Stimulated activated CD8-positive, alpha-beta memory T cell treated with anti-CD3 and anti-CD28 coated beads, Interleukin-2, amount 100 ng/mL, for 1 hour (primary cell): Measurements from ENCODE around the gene TMPRSS4.
"Not testable (repeated sequence)": the region's sequence is repeated elsewhere in the genome, so short reads cannot be mapped to it uniquely, and the experiment has no call there.

Experiments used
- DNase-seq, 2 donors: peaks; one replicate each; pipeline ENCODE4 v3.0.0-alpha.2; 2020; ENCODE audit warnings: low read depth in 2 of 2

The TMPRSS4 gene

GRCh38 chr11:118056806-118057205 lies 20.1 kb upstream of the TMPRSS4 start:
- DNase-seq, result no peak

- DNase-seq, result no peak
Observed at GRCh38 chr11:118057251-118058145, 19.4 kb upstream of the TMPRSS4 start.

GRCh38 chr11:118058311-118059245 lies 18.3 kb upstream of the TMPRSS4 start:
- DNase-seq, result no peak

- DNase-seq, result no peak
Observed at GRCh38 chr11:118059246-118059940, 17.5 kb upstream of the TMPRSS4 start.

- no peak for DNase-seq
Observed at GRCh38 chr11:118060081-118060661, 16.7 kb upstream of the TMPRSS4 start.

- no peak for DNase-seq
Observed at GRCh38 chr11:118060869-118061268, 16.0 kb upstream of the TMPRSS4 start.

- DNase-seq, result no peak
Observed at GRCh38 chr11:118061586-118062125, 15.2 kb upstream of the TMPRSS4 start.

DNA sequence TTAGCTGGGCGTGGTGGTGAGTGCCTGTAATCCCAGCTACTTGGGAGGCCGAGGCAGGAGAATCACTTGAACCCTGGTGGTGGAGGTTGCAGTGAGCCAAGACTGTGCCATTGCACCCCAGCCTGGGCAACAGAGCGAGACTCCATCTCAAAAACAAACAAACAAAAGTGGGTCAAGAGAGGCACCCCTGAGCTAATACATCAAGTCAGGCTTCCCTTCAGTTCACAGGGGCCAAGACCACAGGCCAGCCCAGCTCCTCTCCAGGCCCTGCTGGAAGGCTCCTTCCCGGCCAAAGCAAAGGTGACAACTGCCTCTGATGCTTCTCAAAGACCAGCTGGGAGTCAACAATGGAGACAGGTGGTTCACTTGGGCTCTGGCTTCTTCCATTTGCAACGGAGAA lies 14.7 kb upstream of the TMPRSS4 start:
- not testable (repeated sequence) for DNase-seq

GRCh38 chr11:118062631-118063030 lies 14.2 kb upstream of the TMPRSS4 start:
- DNase-seq, result not testable (repeated sequence)

DNA sequence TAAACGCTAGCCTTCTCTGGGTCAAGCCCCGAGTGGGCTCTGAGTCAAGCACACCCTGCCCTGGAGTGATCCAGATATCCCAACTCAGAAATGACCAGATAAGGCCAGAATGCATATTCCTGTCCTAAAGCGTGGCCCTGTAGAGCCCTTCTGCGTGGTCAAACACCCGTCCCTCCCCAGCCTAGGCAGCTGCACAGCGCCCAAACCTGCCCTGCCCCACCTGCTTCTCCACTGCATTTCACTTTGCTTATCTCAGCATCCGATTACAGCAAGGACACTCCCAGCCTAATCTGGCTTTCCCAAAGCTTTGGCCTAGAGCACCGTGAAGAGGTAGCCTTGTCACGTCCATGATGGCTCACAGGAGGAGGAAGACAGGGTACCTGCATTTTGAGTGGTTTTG lies 11.9 kb upstream of the TMPRSS4 start:
- no peak for DNase-seq

DNA sequence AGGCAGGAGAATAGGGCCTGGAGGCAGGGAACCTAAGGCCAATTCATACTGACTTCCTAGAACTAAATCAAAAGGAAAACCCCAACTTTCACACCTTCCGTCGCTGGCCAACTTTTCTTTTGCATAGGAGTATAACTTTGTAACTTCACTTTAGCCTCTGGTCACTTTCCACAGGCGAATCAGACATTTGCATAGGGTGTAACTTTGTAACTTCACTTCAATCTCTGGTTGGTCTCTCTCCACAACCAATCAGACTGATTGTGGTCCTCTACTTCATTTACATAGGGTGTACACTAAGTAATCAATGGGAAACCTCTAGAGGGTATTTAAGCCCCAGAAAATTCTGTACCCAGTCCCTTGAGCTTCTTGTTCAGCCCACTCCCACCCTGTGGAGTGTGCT lies 11.5 kb upstream of the TMPRSS4 start:
- no peak for DNase-seq

DNA sequence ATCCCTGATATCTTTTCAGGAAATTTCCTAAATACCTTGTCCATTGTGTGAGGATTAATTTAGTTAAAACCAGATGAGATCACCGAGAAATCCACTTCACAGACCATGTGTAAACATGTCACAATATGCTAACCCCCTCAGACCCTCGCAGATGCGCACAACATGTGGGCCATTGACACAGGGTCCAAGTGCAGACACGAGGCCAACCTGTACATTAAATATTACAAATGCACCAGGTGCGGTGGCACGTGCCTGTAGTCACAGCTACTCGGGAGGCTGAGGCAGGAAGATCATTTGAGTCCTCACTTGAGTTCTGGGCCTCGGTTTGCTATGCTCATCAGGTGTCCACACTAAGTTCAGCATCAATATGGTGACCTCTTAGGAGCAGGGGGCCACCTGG lies 9.9 kb upstream of the TMPRSS4 start:
- no peak for DNase-seq

DNA sequence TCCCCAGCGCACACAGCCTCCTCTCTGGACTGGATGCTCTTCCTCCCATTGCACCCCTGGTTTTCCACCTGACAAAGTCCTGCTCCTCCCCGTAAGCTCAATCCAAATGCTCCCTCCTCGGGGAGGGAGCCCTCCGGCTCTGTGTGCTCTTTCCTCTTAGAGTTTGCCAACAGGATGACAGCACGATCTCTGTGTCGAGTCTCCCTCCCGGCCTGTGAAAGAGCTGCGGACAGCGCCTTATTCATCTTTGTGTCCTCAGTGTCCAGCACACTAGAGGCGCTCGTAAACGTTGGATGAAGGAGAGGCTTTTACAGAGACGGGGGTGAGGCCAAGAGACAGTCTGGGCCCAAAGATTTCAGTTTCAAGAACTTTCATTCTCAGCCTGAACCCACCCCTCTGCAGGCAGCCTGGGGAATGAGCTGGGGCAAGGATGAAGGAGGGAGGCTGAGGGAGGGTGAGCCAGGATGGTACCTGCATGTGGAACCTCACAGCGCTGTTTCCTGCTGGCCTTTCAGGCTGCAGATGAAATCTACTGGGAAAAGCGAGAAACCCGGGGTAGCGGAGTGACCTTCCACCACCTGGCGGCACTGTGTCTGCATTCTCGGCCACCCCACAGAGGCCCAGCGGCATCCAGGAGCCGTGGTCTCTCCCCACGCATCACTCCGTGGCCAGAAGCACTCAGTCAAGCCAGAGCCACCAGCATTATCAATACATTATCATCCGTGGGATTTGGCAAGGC lies 8.5 kb upstream of the TMPRSS4 start:
- DNase-seq, result no peak

GRCh38 chr11:118068945-118069612 lies 7.8 kb upstream of the TMPRSS4 start:
- no peak for DNase-seq

GRCh38 chr11:118071416-118072030 lies 5.4 kb upstream of the TMPRSS4 start:
- DNase-seq, result no peak

DNA sequence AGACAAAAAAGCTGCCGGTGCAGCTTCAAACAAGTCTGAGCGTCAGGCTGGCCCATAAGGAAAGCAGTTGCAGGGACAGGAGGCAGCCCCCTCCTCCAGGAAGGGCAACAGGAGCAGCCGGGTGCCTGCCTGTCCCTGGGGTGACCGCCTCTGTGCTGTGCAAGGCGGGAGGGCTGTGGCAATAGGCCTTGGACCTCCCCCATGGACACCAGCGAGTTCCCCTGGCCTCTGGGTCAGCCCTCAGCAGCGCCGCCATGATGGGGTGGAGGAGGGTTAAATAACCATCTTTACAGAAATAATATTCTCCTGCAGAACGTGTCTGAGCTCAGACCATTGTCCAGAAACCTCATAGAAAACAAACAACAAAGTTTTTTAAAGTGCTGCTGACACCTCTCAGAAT lies 3.3 kb upstream of the TMPRSS4 start:
- no peak for DNase-seq

DNA sequence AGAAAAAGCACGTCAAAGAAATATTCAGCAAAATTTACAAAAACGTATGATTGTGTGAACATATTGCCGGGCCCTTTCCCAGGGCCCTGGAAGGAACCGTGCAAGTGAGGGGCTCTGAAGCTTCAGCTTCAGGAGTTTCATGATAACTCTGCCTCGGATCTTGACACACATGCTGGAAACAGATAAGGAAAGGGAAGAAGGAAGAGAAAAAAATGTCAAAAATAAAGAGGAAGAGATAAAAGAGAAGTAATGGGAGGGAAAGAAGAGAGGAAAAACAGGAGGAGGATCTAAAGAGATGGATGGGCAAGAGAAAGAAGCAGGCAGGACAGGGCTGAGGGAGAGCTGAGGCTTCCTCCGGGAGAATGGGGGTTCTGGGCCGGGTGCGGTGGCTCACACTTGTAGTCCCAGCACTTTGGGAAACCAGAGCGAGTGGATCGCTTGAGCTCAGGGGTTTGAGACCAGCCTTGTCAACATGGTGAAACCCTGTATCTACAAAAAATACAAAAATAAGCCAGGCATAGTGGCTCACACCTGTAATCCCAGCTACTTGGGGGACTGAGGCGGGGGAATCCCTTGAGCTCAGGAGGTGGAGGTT lies 2.7 kb upstream of the TMPRSS4 start:
- DNase-seq, result no peak

DNA sequence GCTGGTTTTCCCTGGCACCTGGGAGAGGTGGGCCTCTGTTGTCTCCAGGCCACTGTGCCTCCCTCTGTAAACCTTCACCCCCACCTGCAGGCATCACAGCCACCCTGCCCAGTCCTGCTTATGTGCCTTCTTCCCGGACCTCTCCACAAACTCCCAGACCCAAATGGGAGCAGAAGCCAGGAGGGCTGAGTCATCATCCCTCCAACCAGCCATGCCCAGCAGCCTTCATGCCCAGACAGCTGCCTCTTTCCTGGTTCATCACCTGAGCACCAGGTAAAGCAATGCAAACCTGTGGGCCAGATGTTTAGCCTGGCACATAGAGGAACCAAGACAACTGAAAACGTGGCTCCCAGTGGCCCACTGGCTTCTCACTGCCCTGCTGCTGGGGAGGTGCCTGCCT lies 2.1 kb upstream of the TMPRSS4 start:
- no peak for DNase-seq

DNA sequence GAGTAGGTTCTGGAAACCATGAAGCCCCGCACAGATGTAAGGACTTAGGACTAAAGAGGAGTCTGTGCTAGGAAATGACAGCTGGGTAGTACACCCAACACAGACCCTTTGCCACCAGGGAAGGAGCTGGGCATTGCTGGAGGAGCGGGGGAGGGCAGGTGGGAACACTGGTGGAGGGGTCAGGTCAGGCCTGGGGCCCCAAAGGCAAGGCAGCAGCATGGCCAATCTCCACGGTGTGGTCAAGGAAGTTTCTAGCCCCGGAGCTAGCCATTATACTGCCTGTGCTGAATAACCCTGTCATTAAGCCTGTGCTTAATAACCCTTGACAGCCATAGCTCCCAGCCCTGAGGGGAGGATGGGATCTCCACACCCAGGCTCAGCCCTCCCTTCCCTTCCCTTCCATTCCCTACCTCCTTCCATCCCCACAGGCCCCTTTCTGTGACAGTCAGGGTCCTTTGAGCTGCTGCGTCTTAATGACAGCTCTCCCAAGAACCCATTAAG lies 2.1 kb downstream of the TMPRSS4 start:
- no peak for DNase-seq
